ENCODE data around the gene PPP6R1. TPM values are rescaled to one million over a fixed set of nuclear protein-coding genes. Genes with fewer than 3 reads are reported as not detected.

The PPP6R1 gene
- total RNA-seq, 2 experiments from 2014 or later, result 172 to 182 TPM

DNA sequence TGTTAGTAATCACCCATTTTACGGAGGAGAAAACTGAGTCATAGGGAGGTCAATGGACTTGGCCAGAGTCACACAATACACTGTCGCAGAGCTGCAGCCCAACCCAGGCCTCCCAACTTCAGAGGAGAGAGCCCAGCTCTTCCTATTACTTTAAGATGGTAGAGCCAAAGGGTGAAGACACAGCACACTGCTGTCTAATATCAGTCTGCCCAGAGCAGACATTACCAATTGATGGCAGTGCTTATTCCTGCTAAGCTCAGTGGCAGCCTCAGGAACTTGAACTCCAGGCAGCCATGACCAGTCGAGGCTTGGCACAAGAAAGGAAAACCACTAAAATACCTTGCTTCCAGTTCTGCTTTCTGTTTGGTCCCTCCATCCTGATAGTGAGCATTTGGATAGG, 47.9 kb upstream of the PPP6R1 start:
- ChIA-PET CTCF (no interaction called here), POLR2A (interaction anchor here (0.8 kb wide), 1 partner anchor 48 kb away, joined by 3 read pairs; the partner anchor contains the start of gene PPP6R1)
- H3K4me1 ChIP-seq (ENCODE audit: insufficient read depth, low read length), result peaks cover 15% of the 10 kb centered on the region
- no peak overlapping the region for H3K4me3 Mint-ChIP-seq
- no peaks in the 10 kb centered on the region for H3K27me3 ChIP-seq (ENCODE audit: control insufficient read depth in 1 of 2, insufficient read depth in 2 of 2, low read length in 2 of 2)
- ATAC-seq (ENCODE audit: poor library complexity) (no peak), DNase-seq (no peak)
- H3K9me3 Mint-ChIP-seq, result no peaks in the 10 kb centered on the region
- H3K4me1 Mint-ChIP-seq (ENCODE audit: low read depth), result peaks cover 11% of the 10 kb centered on the region
- H3K9me3 ChIP-seq (ENCODE audit: control insufficient read depth in 1 of 2, insufficient read depth in 1 of 2, low read length in 2 of 2), result peaks cover 0 to 7% of the 10 kb centered on the region in 2 experiments
- H3K27me3 Mint-ChIP-seq, result no peaks in the 10 kb centered on the region
- TF ChIP-seq, protein P1, sequence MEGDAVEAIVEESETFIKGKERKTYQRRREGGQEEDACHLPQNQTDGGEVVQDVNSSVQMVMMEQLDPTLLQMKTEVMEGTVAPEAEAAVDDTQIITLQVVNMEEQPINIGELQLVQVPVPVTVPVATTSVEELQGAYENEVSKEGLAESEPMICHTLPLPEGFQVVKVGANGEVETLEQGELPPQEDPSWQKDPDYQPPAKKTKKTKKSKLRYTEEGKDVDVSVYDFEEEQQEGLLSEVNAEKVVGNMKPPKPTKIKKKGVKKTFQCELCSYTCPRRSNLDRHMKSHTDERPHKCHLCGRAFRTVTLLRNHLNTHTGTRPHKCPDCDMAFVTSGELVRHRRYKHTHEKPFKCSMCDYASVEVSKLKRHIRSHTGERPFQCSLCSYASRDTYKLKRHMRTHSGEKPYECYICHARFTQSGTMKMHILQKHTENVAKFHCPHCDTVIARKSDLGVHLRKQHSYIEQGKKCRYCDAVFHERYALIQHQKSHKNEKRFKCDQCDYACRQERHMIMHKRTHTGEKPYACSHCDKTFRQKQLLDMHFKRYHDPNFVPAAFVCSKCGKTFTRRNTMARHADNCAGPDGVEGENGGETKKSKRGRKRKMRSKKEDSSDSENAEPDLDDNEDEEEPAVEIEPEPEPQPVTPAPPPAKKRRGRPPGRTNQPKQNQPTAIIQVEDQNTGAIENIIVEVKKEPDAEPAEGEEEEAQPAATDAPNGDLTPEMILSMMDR (IDR thresholded peaks at IDR 0.05), result no peak
- no peak overlapping the region for H3K4me3 ChIP-seq (ENCODE audit: low read length)
- no peaks in the 10 kb centered on the region for H3K36me3 Mint-ChIP-seq (ENCODE audit: low read depth)
- no peaks in the 10 kb centered on the region for H3K36me3 ChIP-seq (ENCODE audit: insufficient read depth, low read length)
- H3K27ac ChIP-seq (ENCODE audit: low read depth in 1 of 2, low read length in 2 of 2), result no peak overlapping the region
- H3K27ac Mint-ChIP-seq, result no peak overlapping the region
- intact Hi-C loops (cut with DNase I, micrococcal nuclease), result loop anchor here in 1 of 2 experiments (10.0 kb wide), 1 partner anchor 198 kb away; no protein-coding TSS in a partner anchor

DNA sequence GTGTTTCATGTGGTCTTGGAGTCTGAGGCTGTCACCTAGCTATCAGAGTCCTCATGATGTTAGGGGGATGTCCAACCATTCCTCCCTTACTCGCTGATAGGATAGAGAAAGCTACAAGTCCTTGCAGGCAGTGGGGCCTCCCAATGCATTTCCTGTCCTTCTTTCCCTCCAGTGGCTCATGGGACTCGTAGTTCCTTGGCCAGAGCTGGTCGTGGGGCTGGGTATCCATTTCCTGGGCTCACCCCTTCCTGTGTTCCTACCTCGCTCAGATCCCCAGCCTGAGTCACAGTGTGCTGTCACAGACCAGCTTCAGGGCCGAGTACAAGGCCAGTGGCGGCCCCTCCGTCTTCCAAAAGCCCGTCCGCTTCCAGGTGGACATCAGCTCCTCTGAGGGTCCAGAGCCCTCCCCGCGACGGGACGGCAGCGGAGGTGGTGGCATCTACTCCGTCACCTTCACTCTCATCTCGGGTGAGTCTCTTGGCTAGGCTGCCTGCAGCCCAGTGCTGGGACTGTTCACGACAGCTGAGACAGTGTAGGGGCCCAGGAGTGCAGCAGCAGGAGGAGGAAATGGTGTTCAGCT, 47.3 kb upstream of the PPP6R1 start:
- ATAC-seq (ENCODE audit: poor library complexity) (no peak), DNase-seq (no peak)
- H3K36me3 Mint-ChIP-seq (ENCODE audit: low read depth), result no peaks in the 10 kb centered on the region
- Histone ChIP-seq H3K27ac (ENCODE audit: low read depth in 1 of 2, low read length in 2 of 2) (no peak overlapping the region), H3K4me1 (ENCODE audit: insufficient read depth, low read length) (peaks cover 21% of the 10 kb centered on the region), H3K9me3 (ENCODE audit: control insufficient read depth in 1 of 2, insufficient read depth in 1 of 2, low read length in 2 of 2) (peaks cover 0 to 7% of the 10 kb centered on the region in 2 experiments), H3K4me3 (ENCODE audit: low read length) (no peak overlapping the region), H3K27me3 (ENCODE audit: control insufficient read depth in 1 of 2, insufficient read depth in 2 of 2, low read length in 2 of 2) (no peaks in the 10 kb centered on the region), H3K36me3 (ENCODE audit: insufficient read depth, low read length) (no peaks in the 10 kb centered on the region)
- POLR2A ChIA-PET, result interaction anchor here (0.8 kb wide), 1 partner anchor 47 kb away, joined by 3 read pairs; the partner anchor contains the start of gene PPP6R1
- CTCF ChIA-PET, result no interaction called here
- peaks cover 14% of the 10 kb centered on the region for H3K4me1 Mint-ChIP-seq (ENCODE audit: low read depth)
- TF ChIP-seq, protein P1 (IDR thresholded peaks at IDR 0.05), result no peak
- H3K9me3 Mint-ChIP-seq, result no peaks in the 10 kb centered on the region
- H3K27ac Mint-ChIP-seq, result no peak overlapping the region
- intact Hi-C loops (cut with DNase I, micrococcal nuclease), result loop anchor here in 1 of 2 experiments (1.0 to 10.0 kb wide), 2 partner anchors 33 to 199 kb away; partner anchors contain the start of gene KMT5C
- no peak overlapping the region for H3K4me3 Mint-ChIP-seq
- H3K27me3 Mint-ChIP-seq, result no peaks in the 10 kb centered on the region

DNA sequence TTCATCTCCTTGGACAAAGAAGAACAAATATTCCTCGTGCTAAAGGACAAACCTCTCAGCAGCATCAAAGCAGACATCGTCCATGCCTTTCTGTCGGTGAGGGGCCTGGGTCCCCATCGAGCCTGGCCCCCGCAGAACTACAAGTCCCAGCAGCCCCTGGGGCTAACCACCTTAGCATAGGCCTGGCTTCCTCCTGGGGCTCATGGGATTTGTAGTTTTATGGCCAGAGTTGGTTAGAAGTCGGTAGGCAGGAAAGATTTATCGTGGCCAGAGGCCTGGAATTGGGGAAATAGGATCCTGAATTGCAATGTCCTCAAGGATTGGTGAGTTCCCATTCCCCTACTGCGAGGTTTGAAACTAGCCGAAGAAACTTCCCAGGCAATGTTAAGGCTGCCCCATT, 46.7 kb upstream of the PPP6R1 start:
- intact Hi-C loops (cut with DNase I, micrococcal nuclease), result loop anchor here in 1 of 2 experiments (1.0 to 10.0 kb wide), 2 partner anchors 34 to 199 kb away; partner anchors contain the start of gene KMT5C
- no peaks in the 10 kb centered on the region for H3K9me3 Mint-ChIP-seq
- Histone ChIP-seq H3K27me3 (ENCODE audit: control insufficient read depth in 1 of 2, insufficient read depth in 2 of 2, low read length in 2 of 2) (no peaks in the 10 kb centered on the region), H3K4me3 (ENCODE audit: low read length) (no peak overlapping the region), H3K36me3 (ENCODE audit: insufficient read depth, low read length) (no peaks in the 10 kb centered on the region), H3K27ac (ENCODE audit: low read depth in 1 of 2, low read length in 2 of 2) (no peak overlapping the region), H3K4me1 (ENCODE audit: insufficient read depth, low read length) (peaks cover 21% of the 10 kb centered on the region), H3K9me3 (ENCODE audit: control insufficient read depth in 1 of 2, insufficient read depth in 1 of 2, low read length in 2 of 2) (peaks cover 0 to 7% of the 10 kb centered on the region in 2 experiments)
- peak overlapping the region; percentile 56 for H3K4me3 Mint-ChIP-seq
- no peaks in the 10 kb centered on the region for H3K36me3 Mint-ChIP-seq (ENCODE audit: low read depth)
- no peak overlapping the region for H3K27ac Mint-ChIP-seq
- peak; percentile 21 to 77 (median 46) for DNase-seq
- ChIA-PET POLR2A (interaction anchor here (1.0 kb wide), 1 partner anchor 34 kb away, joined by 6 read pairs; the partner anchor contains the start of gene KMT5C), CTCF (no interaction called here)
- TF ChIP-seq, protein P1 (IDR thresholded peaks at IDR 0.05), result no peak
- H3K4me1 Mint-ChIP-seq (ENCODE audit: low read depth), result peaks cover 14% of the 10 kb centered on the region
- peak; percentile 83 for ATAC-seq (ENCODE audit: poor library complexity)
- H3K27me3 Mint-ChIP-seq, result no peaks in the 10 kb centered on the region

All from CD4-positive, alpha-beta T cell (primary cell).